Vagina (tissue), 2 donors: Measurements from ENCODE around the gene EMID1.

Experiments
- POLR2A ChIP-seq, 2 donors: fragments of 450-650 bp; IDR thresholded peaks; one replicate each; pipeline ENCODE4 v1.6.1; 2017; ENCODE audit warnings: antibody characterized with exemption in 2 of 2, mild to moderate bottlenecking in 2 of 2, moderate library complexity in 2 of 2
- TF ChIP-seq, protein P1 (sequence below), 3 experiments: fragments of 450-650 bp in 2 of 3; fragments of 200-600 bp in 1 of 3; sonication (generic) in 1 of 3; IDR thresholded peaks; one replicate each; pipeline ENCODE4 v1.5.1; 2017 to 2019; ENCODE audit warnings: antibody characterized with exemption in 3 of 3, mild to moderate bottlenecking in 2 of 3, moderate library complexity in 2 of 3

DNA sequence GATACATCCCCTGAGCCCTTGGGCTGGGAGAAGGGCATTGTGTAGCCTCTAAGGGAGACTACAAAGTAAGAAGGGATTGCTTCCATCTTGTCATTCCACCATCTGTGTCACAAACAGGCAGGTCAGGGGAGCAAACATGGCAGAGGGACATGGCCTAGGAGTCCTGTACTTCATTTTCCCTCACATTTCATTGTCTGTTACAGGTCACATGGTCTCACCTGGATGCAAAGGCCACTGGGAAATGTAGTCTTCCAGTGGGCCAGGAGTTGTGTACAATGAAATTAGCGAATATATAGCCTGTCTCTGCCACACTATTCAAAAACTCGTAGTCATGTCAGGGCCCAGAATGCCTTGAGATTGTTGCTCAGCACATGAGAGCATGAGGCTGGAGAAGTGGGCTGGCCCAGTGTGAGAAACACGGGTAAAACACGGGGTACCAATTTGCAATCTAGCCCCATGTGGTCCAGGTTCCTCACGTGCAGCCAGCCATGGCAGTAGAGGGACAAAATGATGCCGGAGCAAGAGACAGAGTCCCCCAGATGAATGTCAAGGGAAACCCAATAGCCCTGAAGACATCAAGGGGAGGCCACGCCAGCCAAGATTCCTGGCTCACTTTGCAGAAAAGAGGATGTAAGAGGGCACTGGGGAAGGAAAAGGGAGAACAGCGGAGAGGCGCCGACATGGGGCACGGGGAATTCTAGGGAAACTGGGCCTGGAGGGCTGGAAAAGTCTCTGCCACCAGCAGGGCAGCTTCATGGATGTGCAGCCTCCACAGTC lies 47.7 kb upstream of the EMID1 start:
- TF ChIP-seq POLR2A (IDR thresholded peaks at IDR 0.05), result no peak
- TF ChIP-seq, protein P1, sequence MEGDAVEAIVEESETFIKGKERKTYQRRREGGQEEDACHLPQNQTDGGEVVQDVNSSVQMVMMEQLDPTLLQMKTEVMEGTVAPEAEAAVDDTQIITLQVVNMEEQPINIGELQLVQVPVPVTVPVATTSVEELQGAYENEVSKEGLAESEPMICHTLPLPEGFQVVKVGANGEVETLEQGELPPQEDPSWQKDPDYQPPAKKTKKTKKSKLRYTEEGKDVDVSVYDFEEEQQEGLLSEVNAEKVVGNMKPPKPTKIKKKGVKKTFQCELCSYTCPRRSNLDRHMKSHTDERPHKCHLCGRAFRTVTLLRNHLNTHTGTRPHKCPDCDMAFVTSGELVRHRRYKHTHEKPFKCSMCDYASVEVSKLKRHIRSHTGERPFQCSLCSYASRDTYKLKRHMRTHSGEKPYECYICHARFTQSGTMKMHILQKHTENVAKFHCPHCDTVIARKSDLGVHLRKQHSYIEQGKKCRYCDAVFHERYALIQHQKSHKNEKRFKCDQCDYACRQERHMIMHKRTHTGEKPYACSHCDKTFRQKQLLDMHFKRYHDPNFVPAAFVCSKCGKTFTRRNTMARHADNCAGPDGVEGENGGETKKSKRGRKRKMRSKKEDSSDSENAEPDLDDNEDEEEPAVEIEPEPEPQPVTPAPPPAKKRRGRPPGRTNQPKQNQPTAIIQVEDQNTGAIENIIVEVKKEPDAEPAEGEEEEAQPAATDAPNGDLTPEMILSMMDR (IDR thresholded peaks at IDR 0.05), result no peak
